Measurements from ENCODE around the gene CCDC167. TPM values are rescaled to one million over a fixed set of nuclear protein-coding genes. Genes with fewer than 3 reads are reported as not detected.

Gene CCDC167
- total and polyA plus RNA-seq, 2 of the 8 experiments (the other 6 are each of a cell fraction or from before 2014, with no cell fraction given) = 11.0 to 26.5 TPM

DNA sequence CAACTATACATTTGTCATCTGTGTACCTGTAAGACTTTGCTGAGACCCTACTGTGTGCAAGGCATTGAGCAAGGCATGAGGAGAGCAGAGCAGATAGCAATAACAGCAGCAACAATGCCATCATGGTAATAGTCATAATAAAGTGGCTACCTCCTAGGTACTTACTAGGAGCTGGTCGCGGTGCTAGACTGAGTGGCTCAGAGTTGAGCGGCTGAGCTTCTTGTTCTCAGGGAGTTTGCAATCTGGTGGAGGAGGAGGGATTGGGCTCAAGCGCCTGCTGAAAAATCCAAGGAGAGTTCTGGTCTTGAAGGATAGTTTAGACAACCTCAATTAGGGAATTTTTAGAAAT lies 25.3 kb upstream of the CCDC167 start:
- no peaks in the 10 kb centered on the region for H3K9me3 ChIP-seq (ENCODE audit: insufficient read depth in 2 of 2, low read depth in 1 of 2, low read length in 1 of 2)
- no peaks in the 10 kb centered on the region for H3K79me1 ChIP-seq (ENCODE audit: low read depth, low read length)
- no peak overlapping the region for H3K4ac ChIP-seq (replicated peaks; ENCODE audit: insufficient read length, low read depth, low read length)
- H4K20me1 ChIP-seq (replicated peaks in 1 of 2; ENCODE audit: control insufficient read depth in 1 of 2, insufficient read depth in 2 of 2, low read length in 2 of 2) = peaks cover 0 to 2% of the 10 kb centered on the region in 2 experiments
- H3K4me2 ChIP-seq (ENCODE audit: insufficient read depth in 1 of 2, low read depth in 2 of 2, low read length in 2 of 2) = no peak overlapping the region
- H3K4me1 ChIP-seq (replicated peaks in 1 of 4; ENCODE audit: control insufficient read depth in 3 of 4, insufficient read depth in 4 of 4, low read length in 3 of 4) = no peaks in the 10 kb centered on the region; a peak in 2 of 7 replicates
- FAIRE-seq (no peak), DNase-seq (ENCODE audit: low read depth in 1 of 2, low spot score in 2 of 2) (no peak)
- H2AK5ac ChIP-seq (ENCODE audit: low read depth, low read length) = no peak overlapping the region
- no peak overlapping the region for H3K9ac ChIP-seq (replicated peaks in 1 of 4; ENCODE audit: extremely low read depth in 1 of 4, low read depth in 3 of 4, low read length in 3 of 4)
- POLR2A ChIA-PET (ENCODE audit: partially characterized antibody) = interaction anchor here (1.0 to 1.9 kb wide), 2 partner anchors 8 to 12 kb away, joined by 5 to 7 read pairs; no protein-coding TSS in a partner anchor
- no peak overlapping the region for H2AFZ ChIP-seq (ENCODE audit: low read length)
- H3K23me2 ChIP-seq (ENCODE audit: low read depth, low read length) = peaks cover 3% of the 10 kb centered on the region; the same call in 1 of the 2 replicates
- no peak overlapping the region for H3K56ac ChIP-seq (replicated peaks; ENCODE audit: insufficient read length, low read depth, low read length)
- no peak overlapping the region for H3K27ac ChIP-seq (ENCODE audit: low read depth, low read length)
- H2BK5ac ChIP-seq (ENCODE audit: low read depth, low read length) = no peak overlapping the region
- WGBS, 2 experiments (ENCODE audit: extremely low coverage in 1 of 2, insufficient coverage in 1 of 2, insufficient read length in 1 of 2, insufficient replicate concordance in 2 of 2, low coverage in 1 of 2, low lambda C conversion rate in 2 of 2, missing lambda C conversion rate in 1 of 2) = 87% methylated on average over 4 of the region's 4 CpGs; no CpG with 5 or more reads in 1 of the 2 experiments
- H4K91ac ChIP-seq (replicated peaks; ENCODE audit: insufficient read length, low read length) = no peak overlapping the region
- no peak overlapping the region for H2BK120ac ChIP-seq (replicated peaks; ENCODE audit: low read depth, low read length)
- H4K5ac ChIP-seq (ENCODE audit: insufficient read length, low read depth, low read length) = no peak overlapping the region
- H2BK20ac ChIP-seq (ENCODE audit: low read length) = no peak overlapping the region
- no peaks in the 10 kb centered on the region for H3K79me2 ChIP-seq (ENCODE audit: control insufficient read depth in 1 of 2, insufficient read depth in 2 of 2, low read length in 2 of 2)
- H3K27me3 ChIP-seq (replicated peaks in 1 of 4; ENCODE audit: control insufficient read depth in 3 of 4, extremely low read depth in 1 of 4, insufficient read depth in 3 of 4, low read length in 3 of 4) = no peaks in the 10 kb centered on the region
- H3K14ac ChIP-seq (ENCODE audit: insufficient read length) = no peak overlapping the region
- H2BK15ac ChIP-seq (ENCODE audit: low read length) = no peak overlapping the region
- no peak overlapping the region for H3K23ac ChIP-seq (ENCODE audit: insufficient read length)
- CTCF ChIA-PET (ENCODE audit: partially characterized antibody) = interaction anchor here (0.9 to 9.9 kb wide), 13 partner anchors 9 to 167 kb away, joined by 3 to 80 read pairs (median 5); no protein-coding TSS in a partner anchor
- H2BK12ac ChIP-seq (ENCODE audit: low read depth, low read length) = no peak overlapping the region
- H3K4me3 ChIP-seq (ENCODE audit: extremely low read depth in 1 of 4, insufficient read depth in 2 of 4, low read depth in 3 of 4, low read length in 4 of 4) = no peak overlapping the region
- H3K18ac ChIP-seq (ENCODE audit: extremely low read depth, low read length) = no peak overlapping the region
- H3K36me3 ChIP-seq (ENCODE audit: control insufficient read depth in 2 of 4, insufficient read depth in 4 of 4, low read length in 3 of 4) = no peaks in the 10 kb centered on the region
- H4K8ac ChIP-seq (ENCODE audit: extremely low read depth, insufficient read depth, low read length) = no peak overlapping the region
- no peak for TF ChIP-seq SP4 (IDR thresholded peaks at IDR 0.05; ENCODE audit: low read length)
- no peak for TF ChIP-seq HDAC6 (IDR thresholded peaks at IDR 0.05; ENCODE audit: low read depth, low read length)
- TF ChIP-seq EGR1 (IDR thresholded peaks at IDR 0.05; ENCODE audit: borderline replicate concordance, low read depth, low read length) = no peak
- no peak for TF ChIP-seq KDM1A (IDR thresholded peaks at IDR 0.05; ENCODE audit: borderline replicate concordance, low read length)
- no peak for TF ChIP-seq GABPA (IDR thresholded peaks at IDR 0.05; ENCODE audit: borderline replicate concordance, insufficient read depth, low read length)
- no peak for TF ChIP-seq PHF8 (conservative IDR thresholded peaks at IDR 0.05; ENCODE audit: low read depth, low read length)
- TF ChIP-seq, protein P1, sequence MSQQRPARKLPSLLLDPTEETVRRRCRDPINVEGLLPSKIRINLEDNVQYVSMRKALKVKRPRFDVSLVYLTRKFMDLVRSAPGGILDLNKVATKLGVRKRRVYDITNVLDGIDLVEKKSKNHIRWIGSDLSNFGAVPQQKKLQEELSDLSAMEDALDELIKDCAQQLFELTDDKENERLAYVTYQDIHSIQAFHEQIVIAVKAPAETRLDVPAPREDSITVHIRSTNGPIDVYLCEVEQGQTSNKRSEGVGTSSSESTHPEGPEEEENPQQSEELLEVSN (IDR thresholded peaks at IDR 0.05) = no peak
- TF ChIP-seq TAF7 (optimal IDR thresholded peaks at IDR 0.05; ENCODE audit: borderline replicate concordance, low read depth, low read length) = no peak
- TF ChIP-seq RFX5 (IDR thresholded peaks at IDR 0.05; ENCODE audit: borderline replicate concordance, low read depth, low read length) = no peak
- no peak for TF ChIP-seq HDAC2 (IDR thresholded peaks at IDR 0.05; ENCODE audit: borderline replicate concordance in 1 of 2, low read depth in 2 of 2, low read length in 2 of 2)
- no peak for TF ChIP-seq CREB1 (IDR thresholded peaks at IDR 0.05)
- no peak for TF ChIP-seq YY1 (IDR thresholded peaks at IDR 0.05; ENCODE audit: low read depth, low read length)
- no peak for TF ChIP-seq SIX5 (IDR thresholded peaks at IDR 0.05; ENCODE audit: low read depth, low read length)
